Stimulated activated CD4-positive, alpha-beta T cell treated with anti-CD3 and anti-CD28 coated beads, Interleukin-2, amount 100 ng/mL, for 24 hours (primary cell): ENCODE data around the gene METTL9.
"Not testable (repeated sequence)": the region's sequence is repeated elsewhere in the genome, so short reads cannot be mapped to it uniquely, and the experiment has no call there.

Experiments used
- DNase-seq, 2 donors: peaks; one replicate each; pipeline ENCODE4 v3.0.0-alpha.2; 2020

Gene METTL9

DNA sequence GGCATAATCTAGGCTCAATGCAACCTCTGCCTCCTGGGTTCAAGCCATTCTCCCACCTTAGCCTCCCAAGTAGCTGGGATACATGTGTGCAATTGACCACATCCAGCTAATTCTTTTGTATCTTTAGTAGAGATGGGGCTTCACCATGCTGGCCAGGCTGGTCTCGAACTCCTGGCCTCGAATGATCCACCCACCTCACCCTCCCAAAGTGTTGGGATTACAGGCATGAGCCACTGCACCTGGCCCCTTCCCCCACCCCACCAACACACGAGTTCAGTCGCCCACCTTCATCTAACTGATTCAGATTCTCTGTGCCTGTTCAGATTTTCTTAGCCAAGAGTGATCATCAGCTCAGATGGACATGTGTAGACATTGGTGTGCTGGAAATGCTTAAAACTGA is 25.0 kb upstream of the METTL9 start:
- DNase-seq = no peak

DNA sequence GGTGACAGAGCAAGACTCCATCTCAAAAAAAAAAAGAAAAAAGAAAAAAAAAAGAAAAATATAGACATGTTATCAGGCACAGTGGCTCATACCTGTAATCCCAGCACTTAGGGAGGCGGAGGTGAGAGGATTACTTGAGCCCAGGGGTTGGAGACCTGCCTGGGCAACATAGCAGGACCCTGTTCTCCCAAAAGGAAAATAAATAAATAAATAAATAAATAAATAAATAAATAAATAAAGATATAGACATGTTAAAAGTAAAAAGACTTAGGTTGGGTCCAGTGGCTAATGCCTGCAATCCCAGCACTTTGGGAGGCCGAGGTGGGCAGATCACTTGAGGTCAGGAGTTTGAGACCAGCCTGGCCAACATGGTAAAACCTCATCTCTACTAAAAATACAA is 23.1 kb upstream of the METTL9 start:
- not testable (repeated sequence) for DNase-seq

DNA sequence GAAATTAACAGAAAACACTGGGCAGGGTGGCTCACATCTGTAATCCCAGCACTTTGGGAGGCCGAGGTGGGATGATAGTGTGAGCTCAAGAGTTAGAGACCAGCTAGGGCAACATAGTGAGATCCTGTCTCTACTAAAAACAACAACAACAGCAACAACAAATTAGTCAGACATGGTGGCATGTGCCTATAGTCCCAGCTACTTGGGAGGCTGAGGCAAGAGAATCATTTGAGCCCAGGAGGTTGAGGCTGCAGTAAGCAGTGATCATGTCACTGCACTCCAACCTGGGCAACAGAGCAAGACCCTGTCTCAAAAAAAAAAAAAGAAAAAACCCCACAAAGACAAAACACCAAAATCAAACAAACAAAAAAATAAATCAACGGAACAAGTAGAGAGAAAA is 21.9 kb upstream of the METTL9 start:
- not testable (repeated sequence) for DNase-seq

DNA sequence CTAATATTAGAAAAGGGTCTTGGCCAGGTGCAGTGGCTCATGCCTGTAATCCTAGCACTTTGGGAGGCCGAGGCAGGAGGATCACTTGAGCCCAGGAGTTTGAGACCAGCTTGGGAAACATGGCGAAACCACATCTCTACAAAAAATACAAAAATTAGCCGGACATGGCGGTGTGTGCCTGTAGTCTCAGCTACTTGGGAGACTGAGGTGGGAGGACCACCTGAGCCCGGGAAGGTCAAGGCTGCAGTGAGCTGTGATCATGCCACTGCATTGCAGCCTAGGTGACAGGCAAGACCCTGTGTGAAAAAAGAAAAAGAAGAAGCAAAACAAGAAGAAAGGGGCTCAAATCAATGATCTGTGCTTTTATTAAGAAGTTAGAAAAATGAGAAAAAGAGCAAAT is 21.1 kb upstream of the METTL9 start:
- not testable (repeated sequence) for DNase-seq

- DNase-seq = not testable (repeated sequence)
These were observed 19.2 kb upstream of the METTL9 start for GRCh38 chr16:21580131-21580530.

DNA sequence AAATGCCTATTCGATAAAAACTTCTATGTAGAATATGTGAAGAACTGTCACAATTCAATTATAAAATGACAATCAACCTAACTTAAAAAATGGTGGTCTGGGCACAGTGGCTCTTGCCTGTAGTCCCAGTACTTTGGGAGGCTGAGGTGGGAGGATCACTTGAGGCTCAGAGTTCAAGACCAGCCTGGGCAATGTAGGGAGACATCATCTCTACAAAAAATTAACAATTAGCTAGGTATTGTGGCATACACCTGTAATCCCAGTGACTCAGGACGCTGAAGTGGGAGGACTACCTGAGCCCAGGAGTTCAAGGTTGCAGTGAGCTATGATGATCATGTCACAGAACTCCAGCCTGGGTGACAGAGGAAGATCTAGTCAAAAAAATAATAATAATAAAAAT is 18.6 kb upstream of the METTL9 start:
- DNase-seq = no peak

DNA sequence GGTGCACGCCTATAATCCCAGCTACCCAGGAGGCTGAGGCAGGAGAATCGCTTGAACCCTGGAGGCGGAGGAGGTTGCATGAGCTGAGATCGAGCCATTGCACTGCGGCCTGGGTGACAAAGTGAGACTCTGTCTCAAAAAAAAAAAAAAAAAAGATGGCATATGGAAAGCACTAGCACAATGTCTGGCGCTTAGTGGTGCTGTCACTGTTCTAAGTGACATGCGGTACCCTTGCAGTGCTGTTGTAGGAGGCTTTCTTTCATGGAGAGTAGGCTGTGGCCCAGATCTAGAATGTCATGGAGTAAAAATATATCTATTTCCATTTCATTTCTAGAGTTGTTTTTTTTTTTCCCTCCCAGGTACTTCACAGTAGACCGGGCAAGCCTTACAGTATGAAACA is 14.6 kb upstream of the METTL9 start:
- no peak for DNase-seq

GRCh38 chr16:21588593-21588992 is 10.8 kb upstream of the METTL9 start:
- DNase-seq = not testable (repeated sequence)

DNA sequence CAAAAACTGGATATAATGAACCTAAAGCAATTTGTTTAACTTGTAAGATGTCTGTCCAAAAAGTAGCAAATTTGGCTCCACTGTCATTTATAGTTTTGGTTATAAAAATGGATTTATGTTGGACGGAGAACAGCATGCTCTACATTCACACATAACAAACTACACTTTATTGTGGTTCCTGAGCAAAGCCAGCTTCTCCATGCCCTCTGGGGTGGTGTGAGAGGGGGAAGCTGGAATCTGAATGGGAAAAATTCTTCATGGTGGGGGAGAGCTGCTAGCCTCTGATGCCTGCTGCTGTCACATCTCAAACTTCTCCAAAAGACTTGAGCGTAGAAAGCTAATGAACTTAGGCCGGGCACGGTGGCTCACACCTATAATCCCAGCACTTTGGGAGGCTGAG is 9.8 kb upstream of the METTL9 start:
- no peak for DNase-seq

- DNase-seq = no peak
These were observed 9.1 kb upstream of the METTL9 start for GRCh38 chr16:21590287-21590686.

GRCh38 chr16:21590796-21591195 is 8.6 kb upstream of the METTL9 start:
- DNase-seq = no peak

GRCh38 chr16:21592191-21592590 is 7.2 kb upstream of the METTL9 start:
- no peak for DNase-seq

DNA sequence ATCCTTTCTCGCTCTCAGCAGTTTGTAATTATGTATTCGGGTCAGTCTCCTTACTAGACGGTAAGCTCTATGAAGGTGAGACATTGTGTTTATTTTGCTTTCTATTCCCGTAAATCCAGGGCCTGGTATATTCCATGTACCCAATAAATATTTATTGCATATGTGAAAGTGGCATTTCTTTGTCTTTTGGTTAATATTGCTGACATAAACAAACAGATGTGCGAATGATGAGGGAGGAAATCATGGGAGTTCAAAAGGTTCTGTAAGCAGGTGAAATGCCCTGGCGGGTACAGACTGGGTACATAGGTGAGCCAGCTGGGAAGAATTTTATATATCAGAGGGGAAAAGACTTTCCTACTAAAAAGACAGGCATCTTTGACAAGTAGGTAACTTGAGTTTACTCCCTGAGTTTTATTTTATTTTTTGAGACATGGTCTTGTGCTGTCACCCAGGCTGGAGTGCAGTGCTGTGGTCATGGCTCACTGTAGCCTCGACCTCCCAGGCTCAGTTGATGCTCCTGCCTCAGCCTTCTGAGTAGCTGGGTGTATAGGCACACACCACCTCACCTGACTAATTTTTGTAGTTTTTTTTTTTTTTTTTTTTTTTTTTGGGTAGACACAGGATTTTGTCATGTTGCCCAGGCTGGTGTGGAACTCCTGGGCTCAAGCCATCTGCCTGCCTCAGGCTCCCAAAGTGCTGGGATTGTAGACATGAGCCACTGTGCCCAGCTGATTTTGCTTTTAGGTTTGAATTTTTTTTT is 5.7 kb upstream of the METTL9 start:
- no peak for DNase-seq

DNA sequence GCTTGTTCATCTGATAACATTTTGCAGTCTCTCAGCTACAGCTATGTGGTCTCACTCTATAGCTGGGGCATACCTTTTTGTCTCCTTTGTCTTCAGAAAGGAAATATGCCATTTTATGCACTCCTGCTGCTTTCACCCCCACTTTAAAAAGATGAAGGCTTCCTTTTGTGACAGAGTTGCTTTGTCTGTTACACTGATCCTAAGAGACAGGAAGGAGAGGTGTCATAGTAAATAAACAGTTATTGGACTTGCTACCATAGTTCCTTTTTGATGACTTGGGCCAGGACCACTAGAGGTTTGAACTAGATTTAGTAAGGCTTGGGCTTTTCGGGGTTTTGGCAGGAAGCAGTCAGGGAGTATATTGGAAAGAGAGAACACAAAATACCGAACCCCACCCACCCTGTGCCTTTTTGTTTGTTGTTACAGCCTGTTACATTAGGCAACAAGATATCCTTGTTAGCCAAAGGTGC is 1.8 kb upstream of the METTL9 start:
- DNase-seq = no peak

GRCh38 chr16:21598206-21598605 is 1.2 kb upstream of the METTL9 start:
- DNase-seq = no peak

DNA sequence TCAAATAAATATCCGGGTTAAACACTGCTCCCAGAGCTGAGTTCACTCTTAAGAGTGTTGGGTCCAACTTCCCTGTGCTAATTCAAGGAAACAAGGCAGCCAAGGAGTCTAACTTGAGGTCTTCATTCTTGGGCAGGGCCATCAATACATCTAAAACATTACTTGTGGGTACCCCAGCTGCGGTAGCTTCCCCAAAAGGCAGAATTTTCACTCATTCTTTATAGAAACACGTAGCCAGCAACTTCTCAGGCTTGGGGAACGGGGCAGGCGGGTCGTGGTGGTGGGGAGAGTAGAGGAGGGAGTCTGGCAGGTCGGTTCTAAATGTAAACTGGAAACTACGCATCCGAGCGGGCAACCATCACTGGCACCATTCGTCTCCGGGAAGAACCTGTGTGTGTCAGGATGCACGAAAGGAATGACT is 666 bp upstream of the METTL9 start:
- DNase-seq = peak; percentile 36 to 49

- DNase-seq = no peak
These were observed 825 bp downstream of the METTL9 start for GRCh38 chr16:21600031-21600773.

DNA sequence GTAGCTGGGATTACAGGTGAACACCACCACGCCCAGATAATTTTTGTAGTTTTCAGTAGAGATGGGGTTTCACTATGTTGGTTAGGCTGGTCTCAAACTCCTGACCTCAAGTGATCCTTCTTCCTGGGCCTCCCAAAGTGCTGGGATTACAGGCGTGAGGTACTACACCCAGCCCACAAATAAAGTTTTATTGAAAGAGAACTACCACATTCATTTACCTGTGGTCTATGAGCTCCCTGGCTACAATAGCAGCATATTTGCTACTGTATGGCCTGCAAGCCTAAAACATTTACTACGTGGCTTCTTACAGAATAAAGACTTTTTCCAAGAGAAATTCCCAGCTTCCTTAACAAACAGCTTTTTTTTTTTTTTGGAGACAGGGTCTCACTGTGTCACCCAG is 3.4 kb downstream of the METTL9 start:
- no peak for DNase-seq

- DNase-seq = no peak
These were observed 4.6 kb downstream of the METTL9 start for GRCh38 chr16:21603928-21604327.

GRCh38 chr16:21605848-21606247 is 6.5 kb downstream of the METTL9 start:
- not testable (repeated sequence) for DNase-seq

- DNase-seq = no peak
These were observed 9.4 kb downstream of the METTL9 start for GRCh38 chr16:21608639-21609328.

DNA sequence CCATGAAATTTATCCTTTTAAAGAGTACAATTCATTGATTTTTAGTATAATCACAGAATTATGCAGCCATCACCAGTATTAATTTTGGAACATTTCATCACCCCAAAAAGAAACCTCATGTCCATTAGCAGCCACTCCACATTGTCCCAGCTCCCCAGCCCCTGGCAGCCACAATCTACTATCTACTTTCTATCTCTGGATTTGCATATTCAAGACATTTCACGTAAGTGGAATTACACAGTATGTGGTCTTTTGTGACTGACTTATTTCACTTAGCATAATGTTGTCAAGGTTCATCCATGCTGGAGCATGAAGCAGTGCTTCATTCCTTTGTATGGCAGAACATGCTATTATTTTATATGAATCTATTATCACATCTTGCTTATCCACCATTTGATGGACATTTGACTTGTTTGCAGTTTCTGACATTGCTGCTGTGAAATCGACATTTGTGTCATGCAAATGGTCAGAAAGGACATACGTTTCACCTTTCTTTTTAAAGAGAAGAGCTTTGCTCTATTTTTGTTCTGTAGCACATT is 10.7 kb downstream of the METTL9 start:
- no peak for DNase-seq

- no peak for DNase-seq
These were observed 11.4 kb downstream of the METTL9 start for GRCh38 chr16:21610766-21611165.

DNA sequence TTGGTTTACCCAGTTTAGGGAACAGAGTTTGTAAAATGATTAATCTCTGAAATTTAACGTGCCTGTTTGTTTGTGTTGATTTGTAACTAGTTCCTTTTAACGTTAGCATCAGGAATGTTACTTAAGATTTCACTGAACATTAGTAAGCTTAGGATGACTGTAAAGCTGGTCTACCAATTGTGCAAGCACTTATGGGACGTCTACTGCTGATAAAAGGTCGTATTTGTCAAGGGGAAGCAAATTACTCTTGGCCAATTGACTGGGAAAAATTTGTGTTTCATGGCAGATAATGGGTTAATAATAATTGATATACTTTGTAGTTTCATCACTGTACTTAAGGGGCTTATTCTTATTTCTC is 11.8 kb downstream of the METTL9 start:
- DNase-seq = no peak
